RWPE1 (cell line): Measurements from ENCODE around the gene ACACB.

Experiments used
- CTCF ChIA-PET: fragments of 350-600 bp; sonication (Branson Sonifier 250); formaldehyde crosslinking; extraction: SDS; loops from one replicate; lab custom pipeline; 2021; lab: Yijun Ruan, JAX
- POLR2A ChIA-PET: fragments of 400-600 bp; formaldehyde crosslinking; extraction: SDS; loops from one replicate; lab custom pipeline; 2020; ENCODE audit warnings: antibody characterized with exemption; ENCODE audit not compliant: low non-redundant PET; lab: Yijun Ruan, JAX
- DNase-seq: peaks from one replicate; pipeline ENCODE4 v3.0.0; 2012; ENCODE audit warnings: low spot score
- H3K27ac ChIP-seq: fragments of 450-650 bp; 2 replicates; pipeline ENCODE4 v1.5.1; 2017
- CTCF ChIP-seq: fragments of 450-650 bp; conservative IDR thresholded peaks from 2 replicates; pipeline ENCODE4 v1.5.1; 2017; ENCODE audit warnings: low read depth, mild to moderate bottlenecking

Gene ACACB

GRCh38 chr12:109302770-109303169, 186.4 kb downstream of the ACACB start:
- no peak for TF ChIP-seq CTCF
- DNase-seq: no peak
- ChIA-PET CTCF (interaction anchor here (0.5 to 2.0 kb wide), 4 partner anchors 13 to 88 kb away, joined by 3 to 8 read pairs (median 4); no protein-coding TSS in a partner anchor), POLR2A (no interaction called here)
- H3K27ac ChIP-seq: no peak overlapping the region

GRCh38 chr12:109304485-109304884, 188.1 kb downstream of the ACACB start:
- H3K27ac ChIP-seq: no peak overlapping the region
- ChIA-PET CTCF (no interaction called here), POLR2A (no interaction called here)
- DNase-seq: no peak
- no peak for TF ChIP-seq CTCF

- ChIA-PET CTCF (interaction anchor here (0.6 kb wide), 1 partner anchor 41 kb away, joined by 3 read pairs; no protein-coding TSS in a partner anchor), POLR2A (no interaction called here)
- DNase-seq: no peak
- TF ChIP-seq CTCF: no peak
- no peak overlapping the region for H3K27ac ChIP-seq
These were observed 189.2 kb downstream of the ACACB start for GRCh38 chr12:109305547-109305946.

- ChIA-PET CTCF (no interaction called here), POLR2A (no interaction called here)
- H3K27ac ChIP-seq: no peak overlapping the region
- TF ChIP-seq CTCF: no peak
- no peak for DNase-seq
These were observed 190.7 kb downstream of the ACACB start for GRCh38 chr12:109307051-109307450.

GRCh38 chr12:109308534-109309380, 192.4 kb downstream of the ACACB start, which contains the start of gene FOXN4:
FOXN4 (minus strand) TSS chr12:109309284; CDS start chr12:109308321, 963 bp downstream.
- CTCF ChIA-PET: no interaction called here
- no peak for DNase-seq
- POLR2A ChIA-PET: interaction anchor here (0.6 kb wide), 1 partner anchor 1645 kb away, joined by 8 read pairs; no protein-coding TSS in a partner anchor
- no peak within 1 kb of the TSS for H3K27ac ChIP-seq
- TF ChIP-seq CTCF: no peak

- no peak for TF ChIP-seq CTCF
- no peak for DNase-seq
- CTCF ChIA-PET: no interaction called here
- POLR2A ChIA-PET: interaction anchor here (0.6 kb wide), 1 partner anchor 1646 kb away, joined by 8 read pairs; no protein-coding TSS in a partner anchor
- H3K27ac ChIP-seq: no peak overlapping the region
These were observed 193.2 kb downstream of the ACACB start for GRCh38 chr12:109309381-109310246.
